SH-SY5Y (cell line): ENCODE results near the gene FKBP7.

ENCODE experiments used
- GATA2 ChIP-seq: IDR thresholded peaks from 2 replicates; pipeline ENCODE4 v1.6.1; 2011; ENCODE audit warnings: mild to moderate bottlenecking, low read depth, low read length
- GATA3 ChIP-seq: IDR thresholded peaks from 2 replicates; pipeline ENCODE4 v1.6.1; 2011; ENCODE audit warnings: low read depth, mild to moderate bottlenecking, low read length, moderate library complexity

DNA sequence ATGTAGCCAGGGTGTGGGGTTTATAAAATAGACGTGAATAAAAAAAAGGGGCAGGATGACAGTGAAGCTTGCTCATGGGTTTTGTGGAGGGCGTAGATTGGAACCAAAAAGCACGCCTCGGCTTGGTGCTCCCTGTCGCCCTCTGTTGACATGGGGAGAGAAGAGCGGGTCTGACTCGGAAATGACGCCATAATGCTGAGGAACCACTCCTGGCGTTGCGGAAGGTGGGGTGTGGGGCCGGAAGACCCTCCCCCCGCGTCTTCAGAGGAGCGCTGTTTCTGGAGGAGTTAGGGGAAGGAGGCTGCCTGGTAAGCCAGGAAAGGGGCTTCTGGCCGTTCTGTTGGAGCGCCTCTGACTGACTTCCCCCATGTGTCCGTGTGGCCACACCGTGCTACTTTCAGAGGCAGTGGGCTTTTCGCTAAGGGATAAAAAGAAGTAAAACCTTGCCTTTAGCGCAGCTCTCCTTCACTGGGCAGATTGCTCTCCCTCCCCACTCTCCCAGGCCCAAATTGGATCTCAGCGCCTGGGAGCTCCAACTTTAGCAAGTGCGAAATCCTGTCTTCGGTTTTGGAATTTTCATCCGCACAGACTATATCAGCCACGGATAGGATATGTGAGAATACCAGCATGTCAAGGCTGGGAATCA lies 44.7 kb upstream of the FKBP7 start:
- TF ChIP-seq GATA2, result no peak
- no peak for TF ChIP-seq GATA3
